ENCODE results near the gene SMPDL3B. TPM values are rescaled to one million over a fixed set of nuclear protein-coding genes. Genes with fewer than 3 reads are reported as not detected.
A peak's percentile ranks its signal among the peaks of the same experiment; 100 is the strongest.
"Not testable (repeated sequence)": the region's sequence is repeated elsewhere in the genome, so short reads cannot be mapped to it uniquely, and the experiment has no call there.

SMPDL3B gene
- total RNA-seq, 1 donor from 2014 or later: 0.60 TPM

- peaks cover 22% of the 10 kb centered on the region for H3K36me3 Mint-ChIP-seq (ENCODE audit: low read depth)
- no peak for DNase-seq (ENCODE audit: low spot score)
- intact Hi-C loops (cut with micrococcal nuclease): no loop called here
- no peaks in the 10 kb centered on the region for H3K9me3 Mint-ChIP-seq
- no peak overlapping the region for H3K4me3 Mint-ChIP-seq
- H3K4me1 Mint-ChIP-seq (ENCODE audit: low read depth): no peaks in the 10 kb centered on the region
- no peak overlapping the region for H3K27ac Mint-ChIP-seq
- H3K27me3 Mint-ChIP-seq (ENCODE audit: insufficient read depth): no peaks in the 10 kb centered on the region
Observed at GRCh38 chr1:27980216-27980845, 45.5 kb downstream of the SMPDL3B start.

GRCh38 chr1:27981145-27981544 is 46.3 kb downstream of the SMPDL3B start:
- Mint-ChIP-seq H3K4me1 (ENCODE audit: low read depth) (no peaks in the 10 kb centered on the region), H3K9me3 (no peaks in the 10 kb centered on the region), H3K4me3 (no peak overlapping the region), H3K27me3 (ENCODE audit: insufficient read depth) (no peaks in the 10 kb centered on the region), H3K27ac (no peak overlapping the region), H3K36me3 (ENCODE audit: low read depth) (peaks cover 24% of the 10 kb centered on the region)
- intact Hi-C loops (cut with micrococcal nuclease): no loop called here
- no peak for DNase-seq (ENCODE audit: low spot score)

- H3K36me3 Mint-ChIP-seq (ENCODE audit: low read depth): peaks cover 46% of the 10 kb centered on the region
Observed at GRCh38 chr1:27990920-27991537, 56.2 kb downstream of the SMPDL3B start.

GRCh38 chr1:27992276-27992675 is 57.5 kb downstream of the SMPDL3B start:
- peak; percentile 36 for DNase-seq (ENCODE audit: low spot score)
- H3K4me3 Mint-ChIP-seq: peak overlapping the region; percentile 37
- peak overlapping the region; percentile 67 for H3K27ac Mint-ChIP-seq
- peaks cover 53% of the 10 kb centered on the region for H3K36me3 Mint-ChIP-seq (ENCODE audit: low read depth)
- H3K27me3 Mint-ChIP-seq (ENCODE audit: insufficient read depth): no peaks in the 10 kb centered on the region
- intact Hi-C loops (cut with micrococcal nuclease): loop anchor here (2.0 to 5.0 kb wide), 3 partner anchors 65 to 215 kb away; partner anchors contain the start of gene EYA3
- H3K9me3 Mint-ChIP-seq: no peaks in the 10 kb centered on the region
- H3K4me1 Mint-ChIP-seq (ENCODE audit: low read depth): peaks cover 50% of the 10 kb centered on the region

More at GRCh38 chr1:27990920-27991537, 56.2 kb downstream of the SMPDL3B start:
- no peak overlapping the region for H3K4me3 Mint-ChIP-seq
- peaks cover 44% of the 10 kb centered on the region for H3K4me1 Mint-ChIP-seq (ENCODE audit: low read depth)
- no peaks in the 10 kb centered on the region for H3K9me3 Mint-ChIP-seq
- no peaks in the 10 kb centered on the region for H3K27me3 Mint-ChIP-seq (ENCODE audit: insufficient read depth)
- DNase-seq (ENCODE audit: low spot score): no peak
- intact Hi-C loops (cut with micrococcal nuclease): loop anchor here (5.0 kb wide), 2 partner anchors 66 to 216 kb away; no protein-coding TSS in a partner anchor
- peak overlapping the region; percentile 57 for H3K27ac Mint-ChIP-seq

- Mint-ChIP-seq H3K36me3 (ENCODE audit: low read depth) (peaks cover 53% of the 10 kb centered on the region), H3K4me3 (peak overlapping the region; percentile 59), H3K27ac (peak overlapping the region; percentile 61), H3K27me3 (ENCODE audit: insufficient read depth) (no peaks in the 10 kb centered on the region), H3K9me3 (no peaks in the 10 kb centered on the region), H3K4me1 (ENCODE audit: low read depth) (peaks cover 46% of the 10 kb centered on the region)
- DNase-seq (ENCODE audit: low spot score): no peak
- intact Hi-C loops (cut with micrococcal nuclease): loop anchor here (2.0 to 5.0 kb wide), 3 partner anchors 64 to 214 kb away; partner anchors contain the start of gene EYA3
Observed at GRCh38 chr1:27993241-27993640, 58.4 kb downstream of the SMPDL3B start.

GRCh38 chr1:27994060-27994459 is 59.3 kb downstream of the SMPDL3B start:
- no peak for DNase-seq (ENCODE audit: low spot score)
- no peaks in the 10 kb centered on the region for H3K9me3 Mint-ChIP-seq
- intact Hi-C loops (cut with micrococcal nuclease): loop anchor here (5.0 kb wide), 2 partner anchors 63 to 213 kb away; no protein-coding TSS in a partner anchor
- H3K36me3 Mint-ChIP-seq (ENCODE audit: low read depth): peaks cover 49% of the 10 kb centered on the region
- H3K4me1 Mint-ChIP-seq (ENCODE audit: low read depth): peaks cover 46% of the 10 kb centered on the region
- no peak overlapping the region for H3K27ac Mint-ChIP-seq
- H3K27me3 Mint-ChIP-seq (ENCODE audit: insufficient read depth): no peaks in the 10 kb centered on the region
- H3K4me3 Mint-ChIP-seq: no peak overlapping the region

- Mint-ChIP-seq H3K36me3 (ENCODE audit: low read depth) (peaks cover 48% of the 10 kb centered on the region), H3K4me1 (ENCODE audit: low read depth) (peaks cover 46% of the 10 kb centered on the region)
- not testable (repeated sequence) for DNase-seq (ENCODE audit: low spot score); H3K27ac Mint-ChIP-seq; H3K4me3 Mint-ChIP-seq; H3K9me3 Mint-ChIP-seq; H3K27me3 Mint-ChIP-seq (ENCODE audit: insufficient read depth)
- intact Hi-C loops (cut with micrococcal nuclease): loop anchor here (5.0 kb wide), 2 partner anchors 63 to 213 kb away; no protein-coding TSS in a partner anchor
Observed at GRCh38 chr1:27994526-27994925, 59.7 kb downstream of the SMPDL3B start.

- peaks cover 38% of the 10 kb centered on the region for H3K36me3 Mint-ChIP-seq (ENCODE audit: low read depth)
- no peak overlapping the region for H3K4me3 Mint-ChIP-seq
- intact Hi-C loops (cut with micrococcal nuclease): no loop called here
- H3K4me1 Mint-ChIP-seq (ENCODE audit: low read depth): peaks cover 14% of the 10 kb centered on the region
- H3K27ac Mint-ChIP-seq: no peak overlapping the region
- no peaks in the 10 kb centered on the region for H3K27me3 Mint-ChIP-seq (ENCODE audit: insufficient read depth)
- no peaks in the 10 kb centered on the region for H3K9me3 Mint-ChIP-seq
- no peak for DNase-seq (ENCODE audit: low spot score)
Observed at GRCh38 chr1:27999055-27999454, 64.3 kb downstream of the SMPDL3B start.

GRCh38 chr1:28002600-28002999 is 67.8 kb downstream of the SMPDL3B start:
- Mint-ChIP-seq H3K36me3 (ENCODE audit: low read depth) (peaks cover 32% of the 10 kb centered on the region), H3K27ac (no peak overlapping the region), H3K9me3 (no peaks in the 10 kb centered on the region), H3K4me3 (no peak overlapping the region), H3K4me1 (ENCODE audit: low read depth) (no peaks in the 10 kb centered on the region), H3K27me3 (ENCODE audit: insufficient read depth) (no peaks in the 10 kb centered on the region)
- intact Hi-C loops (cut with micrococcal nuclease): no loop called here
- no peak for DNase-seq (ENCODE audit: low spot score)

- H3K27me3 Mint-ChIP-seq (ENCODE audit: insufficient read depth); DNase-seq (ENCODE audit: low spot score); H3K4me3 Mint-ChIP-seq; intact Hi-C loops (cut with micrococcal nuclease); H3K4me1 Mint-ChIP-seq (ENCODE audit: low read depth); H3K27ac Mint-ChIP-seq; H3K9me3 Mint-ChIP-seq: not testable (repeated sequence)
- H3K36me3 Mint-ChIP-seq (ENCODE audit: low read depth): peaks cover 30% of the 10 kb centered on the region
Observed at GRCh38 chr1:28003117-28003516, 68.3 kb downstream of the SMPDL3B start.

Other genes with a start within 250 kb of the SMPDL3B start
- gene FAM76A, start 209.0 kb upstream of the SMPDL3B start, total RNA-seq: 9.9 and 13.1 TPM in 2 replicates
- 22.0 and 23.9 TPM in 2 replicates for gene STX12, start 161.8 kb upstream of the SMPDL3B start, total RNA-seq
- gene PPP1R8, start 104.2 kb upstream of the SMPDL3B start, total RNA-seq: 84.1 and 88.1 TPM in 2 replicates
- gene THEMIS2, start 62.5 kb upstream of the SMPDL3B start, total RNA-seq: 28.7 and 33.5 TPM in 2 replicates
- 96.0 and 96.5 TPM in 2 replicates for gene RPA2, start 20.4 kb upstream of the SMPDL3B start, total RNA-seq
- gene XKR8, start 25.0 kb downstream of the SMPDL3B start, total RNA-seq: 5.7 and 5.8 TPM in 2 replicates
- 32.2 and 35.5 TPM in 2 replicates for gene EYA3, start 153.6 kb downstream of the SMPDL3B start, total RNA-seq
- 0.24 and 0.62 TPM in 2 replicates for gene PTAFR, start 241.7 kb downstream of the SMPDL3B start, total RNA-seq

Data from activated T-helper 1 cell treated with anti-CD3 and anti-CD28 coated beads, Interleukin-12 subunit alpha, Interleukin-12 subunit beta, Interleukin-2, Interleukin-4 antibody, amounts not matched to agents 30 ng/mL and 10 ng/mL and 1 ng/mL, durations not matched to agents 14 hours and 24 hours and 36 hours (primary cell).